HepG2 (cell line): Measurements from ENCODE around the gene COPS4. TPM values are rescaled to one million over a fixed set of nuclear protein-coding genes. Genes with fewer than 3 reads are reported as not detected.

Experiments used
- GTF3A ChIP-seq: sonication (generic); formaldehyde crosslinking; conservative IDR thresholded peaks from 2 replicates; pipeline ENCODE4 v1.4.0; 2020; ENCODE audit warnings: mild to moderate bottlenecking, missing genetic modification reagents
- NCOR1 ChIP-seq: fragments of 200-600 bp; sonication (generic); IDR thresholded peaks from 2 replicates; pipeline ENCODE4 v1.7.0; 2017; ENCODE audit warnings: antibody characterized with exemption, low read length, borderline replicate concordance
- PHF20 ChIP-seq: sonication (generic); formaldehyde crosslinking; IDR thresholded peaks from 2 replicates; pipeline ENCODE4 v1.5.0; 2020; ENCODE audit warnings: mild to moderate bottlenecking, missing genetic modification reagents
- PRDM4 ChIP-seq: sonication (generic); formaldehyde crosslinking; IDR thresholded peaks from 2 replicates; pipeline ENCODE4 v1.9.0; 2021; ENCODE audit warnings: missing genetic modification reagents, borderline replicate concordance
- SRSF4 ChIP-seq: fragments of 200-400 bp; formaldehyde crosslinking; IDR thresholded peaks from one replicate; pipeline ENCODE4 v1.6.1; 2018; ENCODE audit warnings: mild to moderate bottlenecking, low read depth, low read length, moderate library complexity; ENCODE audit not compliant: poor library complexity, severe bottlenecking
- TOPORS ChIP-seq: sonication (generic); formaldehyde crosslinking; IDR thresholded peaks from 2 replicates; pipeline ENCODE4 v1.8.0; 2023; ENCODE audit warnings: mild to moderate bottlenecking, missing genetic modification reagents
- ZFAT ChIP-seq: sonication (generic); formaldehyde crosslinking; conservative IDR thresholded peaks from 2 replicates; pipeline ENCODE4 v1.8.1; 2023; ENCODE audit warnings: missing genetic modification reagents, inconsistent platforms
- ZNF230 ChIP-seq: sonication (generic); formaldehyde crosslinking; IDR thresholded peaks from 2 replicates; pipeline ENCODE4 v1.4.0; 2020; ENCODE audit warnings: mild to moderate bottlenecking, missing genetic modification reagents
- ZNF24 ChIP-seq: fragments of 450-650 bp; IDR thresholded peaks from 2 replicates; pipeline ENCODE4 v1.6.1; 2017; ENCODE audit warnings: antibody characterized with exemption, mild to moderate bottlenecking
- ZNF253 ChIP-seq: sonication (generic); formaldehyde crosslinking; IDR thresholded peaks from 2 replicates; pipeline ENCODE4 v1.8.0; 2022; ENCODE audit warnings: mild to moderate bottlenecking, missing genetic modification reagents, borderline replicate concordance
- ZNF292 ChIP-seq: sonication (generic); formaldehyde crosslinking; IDR thresholded peaks from 2 replicates; pipeline ENCODE4 v1.8.1; 2022; ENCODE audit warnings: mild to moderate bottlenecking, low read depth, missing genetic modification reagents, borderline replicate concordance
- ZNF33B ChIP-seq: sonication (generic); formaldehyde crosslinking; IDR thresholded peaks from 2 replicates; pipeline ENCODE4 v1.5.1; 2020; ENCODE audit warnings: mild to moderate bottlenecking, missing genetic modification reagents
- ZNF607 ChIP-seq: sonication (generic); formaldehyde crosslinking; IDR thresholded peaks from 2 replicates; pipeline ENCODE4 v1.5.1; 2020; ENCODE audit warnings: missing genetic modification reagents, mild to moderate bottlenecking, borderline replicate concordance
- ZNF629 ChIP-seq: sonication (generic); formaldehyde crosslinking; conservative IDR thresholded peaks from 2 replicates; pipeline ENCODE4 v1.5.0; 2020; ENCODE audit warnings: missing genetic modification reagents
- polyA plus RNA-seq, 8 experiments: library from polyadenylated mRNA; depleted of rRNA in 3 of 8; stranded (reverse) in 7 of 8; unstranded in 1 of 8; fragments of >200 nt; fragmentation: Illumina TruSeq in 4 of 8; extraction: Trizol in 4 of 8; gene quantifications; 2 replicates each; pipeline versions ENCODE4 v1.2.1 to v1.2.3, GENCODE V29; 2011 to 2016; ENCODE audit warnings: low read depth in 4 of 8, missing spikeins in 1 of 8, mixed read lengths in 1 of 8; ENCODE audit not compliant: insufficient read depth in 1 of 8
- total RNA-seq, 5 experiments: library from RNA; depleted of rRNA; stranded (reverse); fragments of >200 nt; fragmentation: Illumina TruSeq; extraction: Trizol; gene quantifications; 2 replicates each; pipeline ENCODE4 v1.2.3, GENCODE V29; 2016; ENCODE audit warnings: low read depth in 1 of 5
- TF ChIP-seq, protein P1 (sequence below): sonication (generic); formaldehyde crosslinking; IDR thresholded peaks from 2 replicates; pipeline ENCODE4 v1.5.0; 2020; ENCODE audit warnings: missing genetic modification reagents, mild to moderate bottlenecking, borderline replicate concordance
- TF ChIP-seq, protein P2 (sequence below), 2 experiments: IDR thresholded peaks; 2 replicates each; pipeline ENCODE4 v1.6.1; 2011 to 2012; ENCODE audit warnings: low read length in 2 of 2, borderline replicate concordance in 1 of 2, low read depth in 1 of 2, mild to moderate bottlenecking in 1 of 2, moderate library complexity in 1 of 2
- TF ChIP-seq, protein P3 (sequence below): sonication (generic); formaldehyde crosslinking; IDR thresholded peaks from 2 replicates; pipeline ENCODE4 v1.8.1; 2023; ENCODE audit warnings: missing genetic modification reagents, inconsistent platforms, borderline replicate concordance
- TF ChIP-seq, protein P4 (sequence below): sonication (generic); IDR thresholded peaks from 2 replicates; pipeline ENCODE4 v1.6.1; 2016; ENCODE audit warnings: low read depth, borderline replicate concordance

Gene COPS4
- total and polyA plus RNA-seq, 2 of the 13 experiments (the other 11 are each of a cell fraction or from before 2014, with no cell fraction given) = 28.8 to 52.5 TPM

- TF ChIP-seq PHF20 = no peak
- TF ChIP-seq PRDM4 = no peak
- TF ChIP-seq ZNF292 (CRISPR knock-in tag) = no peak
- no peak for TF ChIP-seq ZNF607
- peak; percentile 36; the same call in 1 of the 2 replicates for TF ChIP-seq ZNF230 (CRISPR knock-in tag)
- TF ChIP-seq, protein P1, sequence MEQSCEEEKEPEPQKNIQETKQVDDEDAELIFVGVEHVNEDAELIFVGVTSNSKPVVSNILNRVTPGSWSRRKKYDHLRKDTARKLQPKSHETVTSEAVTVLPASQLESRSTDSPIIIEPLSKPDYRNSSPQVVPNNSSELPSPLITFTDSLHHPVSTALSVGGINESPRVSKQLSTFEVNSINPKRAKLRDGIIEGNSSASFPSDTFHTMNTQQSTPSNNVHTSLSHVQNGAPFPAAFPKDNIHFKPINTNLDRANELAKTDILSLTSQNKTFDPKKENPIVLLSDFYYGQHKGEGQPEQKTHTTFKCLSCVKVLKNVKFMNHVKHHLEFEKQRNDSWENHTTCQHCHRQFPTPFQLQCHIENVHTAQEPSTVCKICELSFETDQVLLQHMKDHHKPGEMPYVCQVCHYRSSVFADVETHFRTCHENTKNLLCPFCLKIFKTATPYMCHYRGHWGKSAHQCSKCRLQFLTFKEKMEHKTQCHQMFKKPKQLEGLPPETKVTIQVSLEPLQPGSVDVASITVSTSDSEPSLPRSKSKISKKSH (CRISPR knock-in tag) = no peak
- TF ChIP-seq ZNF24 = no peak
- no peak for TF ChIP-seq ZFAT (CRISPR knock-in tag)
- TF ChIP-seq, protein P2, sequence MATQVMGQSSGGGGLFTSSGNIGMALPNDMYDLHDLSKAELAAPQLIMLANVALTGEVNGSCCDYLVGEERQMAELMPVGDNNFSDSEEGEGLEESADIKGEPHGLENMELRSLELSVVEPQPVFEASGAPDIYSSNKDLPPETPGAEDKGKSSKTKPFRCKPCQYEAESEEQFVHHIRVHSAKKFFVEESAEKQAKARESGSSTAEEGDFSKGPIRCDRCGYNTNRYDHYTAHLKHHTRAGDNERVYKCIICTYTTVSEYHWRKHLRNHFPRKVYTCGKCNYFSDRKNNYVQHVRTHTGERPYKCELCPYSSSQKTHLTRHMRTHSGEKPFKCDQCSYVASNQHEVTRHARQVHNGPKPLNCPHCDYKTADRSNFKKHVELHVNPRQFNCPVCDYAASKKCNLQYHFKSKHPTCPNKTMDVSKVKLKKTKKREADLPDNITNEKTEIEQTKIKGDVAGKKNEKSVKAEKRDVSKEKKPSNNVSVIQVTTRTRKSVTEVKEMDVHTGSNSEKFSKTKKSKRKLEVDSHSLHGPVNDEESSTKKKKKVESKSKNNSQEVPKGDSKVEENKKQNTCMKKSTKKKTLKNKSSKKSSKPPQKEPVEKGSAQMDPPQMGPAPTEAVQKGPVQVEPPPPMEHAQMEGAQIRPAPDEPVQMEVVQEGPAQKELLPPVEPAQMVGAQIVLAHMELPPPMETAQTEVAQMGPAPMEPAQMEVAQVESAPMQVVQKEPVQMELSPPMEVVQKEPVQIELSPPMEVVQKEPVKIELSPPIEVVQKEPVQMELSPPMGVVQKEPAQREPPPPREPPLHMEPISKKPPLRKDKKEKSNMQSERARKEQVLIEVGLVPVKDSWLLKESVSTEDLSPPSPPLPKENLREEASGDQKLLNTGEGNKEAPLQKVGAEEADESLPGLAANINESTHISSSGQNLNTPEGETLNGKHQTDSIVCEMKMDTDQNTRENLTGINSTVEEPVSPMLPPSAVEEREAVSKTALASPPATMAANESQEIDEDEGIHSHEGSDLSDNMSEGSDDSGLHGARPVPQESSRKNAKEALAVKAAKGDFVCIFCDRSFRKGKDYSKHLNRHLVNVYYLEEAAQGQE (IDR thresholded peaks at IDR 0.05; ENCODE audit: borderline replicate concordance in 1 of 2, low read depth in 1 of 2, low read length in 2 of 2) = peak in 1 of 2 experiments; percentile 80; a peak in 1 of 4 replicates
- TF ChIP-seq ZNF629 (CRISPR knock-in tag) = no peak
- TF ChIP-seq ZNF33B (CRISPR knock-in tag) = no peak
- TF ChIP-seq NCOR1 = peak; percentile 92
- TF ChIP-seq, protein P3, sequence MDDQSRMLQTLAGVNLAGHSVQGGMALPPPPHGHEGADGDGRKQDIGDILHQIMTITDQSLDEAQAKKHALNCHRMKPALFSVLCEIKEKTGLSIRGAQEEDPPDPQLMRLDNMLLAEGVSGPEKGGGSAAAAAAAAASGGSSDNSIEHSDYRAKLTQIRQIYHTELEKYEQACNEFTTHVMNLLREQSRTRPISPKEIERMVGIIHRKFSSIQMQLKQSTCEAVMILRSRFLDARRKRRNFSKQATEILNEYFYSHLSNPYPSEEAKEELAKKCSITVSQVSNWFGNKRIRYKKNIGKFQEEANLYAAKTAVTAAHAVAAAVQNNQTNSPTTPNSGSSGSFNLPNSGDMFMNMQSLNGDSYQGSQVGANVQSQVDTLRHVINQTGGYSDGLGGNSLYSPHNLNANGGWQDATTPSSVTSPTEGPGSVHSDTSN (CRISPR knock-in tag) = no peak
- no peak for TF ChIP-seq ZNF253 (CRISPR knock-in tag)
- TF ChIP-seq, protein P4, sequence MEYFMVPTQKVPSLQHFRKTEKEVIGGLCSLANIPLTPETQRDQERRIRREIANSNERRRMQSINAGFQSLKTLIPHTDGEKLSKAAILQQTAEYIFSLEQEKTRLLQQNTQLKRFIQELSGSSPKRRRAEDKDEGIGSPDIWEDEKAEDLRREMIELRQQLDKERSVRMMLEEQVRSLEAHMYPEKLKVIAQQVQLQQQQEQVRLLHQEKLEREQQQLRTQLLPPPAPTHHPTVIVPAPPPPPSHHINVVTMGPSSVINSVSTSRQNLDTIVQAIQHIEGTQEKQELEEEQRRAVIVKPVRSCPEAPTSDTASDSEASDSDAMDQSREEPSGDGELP = peak; percentile 72; the same call in 1 of the 2 replicates
- TF ChIP-seq SRSF4 = no peak
- TF ChIP-seq TOPORS = peak; percentile 34; the same call in 1 of the 2 replicates
- TF ChIP-seq GTF3A (CRISPR knock-in tag) = no peak
Observed at GRCh38 chr4:83010522-83011318, 24.3 kb upstream of the COPS4 start, which contains the start of gene LIN54 (continued).
